Activated CD4-positive, alpha-beta T cell treated with anti-CD3 and anti-CD28 coated beads, Interleukin-2, amount 10 ng/mL, durations not matched to agents 7 days and 5 days (primary cell): ENCODE measurements around the gene CDH15. TPM values are rescaled to one million over a fixed set of nuclear protein-coding genes. Genes with fewer than 3 reads are reported as not detected.

ENCODE experiments used
- CTCF ChIA-PET: fragments of 350-600 bp; sonication (Branson Sonifier 250); formaldehyde crosslinking; loops from one replicate; lab custom pipeline; 2021; ENCODE audit warnings: antibody characterized with exemption; lab: Charles Lee
- POLR2A ChIA-PET: fragments of 350-600 bp; sonication (Branson Sonifier 250); formaldehyde crosslinking; loops from one replicate; lab custom pipeline; 2021; ENCODE audit warnings: antibody characterized with exemption; lab: Charles Lee
- DNase-seq: peaks from one replicate; pipeline ENCODE4 v3.0.0-alpha.2; 2020
- H3K27ac Mint-ChIP-seq: one replicate; pipeline ENCODE4 v1.8.0; 2021; ENCODE audit warnings: mild to moderate bottlenecking, moderate library complexity, mixed read lengths
- H3K27me3 Mint-ChIP-seq: one replicate; pipeline ENCODE4 v1.8.0; 2021; ENCODE audit warnings: mixed read lengths
- H3K36me3 Mint-ChIP-seq: one replicate; pipeline ENCODE4 v1.8.0; 2021; ENCODE audit warnings: low read depth, mixed read lengths
- H3K4me1 Mint-ChIP-seq: one replicate; pipeline ENCODE4 v1.8.0; 2021; ENCODE audit warnings: mixed read lengths
- H3K4me3 Mint-ChIP-seq: one replicate; pipeline ENCODE4 v1.8.0; 2021; ENCODE audit warnings: mild to moderate bottlenecking, moderate library complexity, mixed read lengths
- H3K9me3 Mint-ChIP-seq: one replicate; pipeline ENCODE4 v1.8.0; 2021; ENCODE audit warnings: mixed read lengths
- total RNA-seq, 2 experiments: library from RNA; stranded (reverse); gene quantifications; one replicate each; pipeline ENCODE4 v1.2.3, GENCODE V29; 2021

The CDH15 gene
- total RNA-seq: not detected

- no peaks in the 10 kb centered on the region for H3K9me3 Mint-ChIP-seq
- peak within 1 kb of the TSS; percentile 54 for H3K4me3 Mint-ChIP-seq
- no peaks in the 10 kb centered on the region for H3K36me3 Mint-ChIP-seq
- H3K27me3 Mint-ChIP-seq: peaks cover 3% of the 10 kb centered on the region
- DNase-seq: peak; percentile 93
- POLR2A ChIA-PET: interaction anchor here (0.5 kb wide), 1 partner anchor 65 kb away, joined by 4 read pairs; no protein-coding TSS in a partner anchor
- peak within 1 kb of the TSS; percentile 41 for H3K27ac Mint-ChIP-seq
- CTCF ChIA-PET: interaction anchor here (0.6 to 1.2 kb wide), 2 partner anchors 10 to 819 kb away, joined by 3 read pairs; no protein-coding TSS in a partner anchor
- peaks cover 11% of the 10 kb centered on the region for H3K4me1 Mint-ChIP-seq
These were observed at the start of gene CDH15 for GRCh38 chr16:89171216-89172170. TSS of gene CDH15 (plus strand) at chr16:89171748. CDS start at chr16:89171832, 84 bp downstream.

GRCh38 chr16:89122322-89122851, 49.2 kb upstream of the CDH15 start:
- no peaks in the 10 kb centered on the region for H3K9me3 Mint-ChIP-seq
- DNase-seq: peak; percentile 78
- H3K4me1 Mint-ChIP-seq: peaks cover 38% of the 10 kb centered on the region
- ChIA-PET CTCF (interaction anchor here (1.2 kb wide), 1 partner anchor 24 kb away, joined by 3 read pairs; no protein-coding TSS in a partner anchor), POLR2A (no interaction called here)
- H3K4me3 Mint-ChIP-seq: no peak overlapping the region
- H3K27ac Mint-ChIP-seq: peak overlapping the region; percentile 84
- H3K27me3 Mint-ChIP-seq: no peaks in the 10 kb centered on the region
- peaks cover 59% of the 10 kb centered on the region for H3K36me3 Mint-ChIP-seq

- H3K27me3 Mint-ChIP-seq: no peaks in the 10 kb centered on the region
- H3K9me3 Mint-ChIP-seq: no peaks in the 10 kb centered on the region
- H3K27ac Mint-ChIP-seq: peak overlapping the region; percentile 84
- H3K4me1 Mint-ChIP-seq: peaks cover 38% of the 10 kb centered on the region
- ChIA-PET POLR2A (no interaction called here), CTCF (interaction anchor here (1.2 kb wide), 1 partner anchor 25 kb away, joined by 3 read pairs; no protein-coding TSS in a partner anchor)
- no peak for DNase-seq
- H3K36me3 Mint-ChIP-seq: peaks cover 56% of the 10 kb centered on the region
- H3K4me3 Mint-ChIP-seq: no peak overlapping the region
These were observed 48.3 kb upstream of the CDH15 start for GRCh38 chr16:89123001-89123830.

GRCh38 chr16:89123831-89124100, 47.8 kb upstream of the CDH15 start:
- no peaks in the 10 kb centered on the region for H3K9me3 Mint-ChIP-seq
- H3K27ac Mint-ChIP-seq: peak overlapping the region; percentile 64
- peaks cover 39% of the 10 kb centered on the region for H3K4me1 Mint-ChIP-seq
- DNase-seq: no peak
- H3K27me3 Mint-ChIP-seq: no peaks in the 10 kb centered on the region
- ChIA-PET POLR2A (no interaction called here), CTCF (no interaction called here)
- H3K4me3 Mint-ChIP-seq: no peak overlapping the region
- H3K36me3 Mint-ChIP-seq: peaks cover 57% of the 10 kb centered on the region

- POLR2A ChIA-PET: no interaction called here
- H3K36me3 Mint-ChIP-seq: peaks cover 62% of the 10 kb centered on the region
These were observed 42.2 kb upstream of the CDH15 start for GRCh38 chr16:89129378-89129777.

GRCh38 chr16:89130448-89130847, 41.1 kb upstream of the CDH15 start:
- no peak for DNase-seq
- no peak overlapping the region for H3K27ac Mint-ChIP-seq
- no peak overlapping the region for H3K4me3 Mint-ChIP-seq
- no peaks in the 10 kb centered on the region for H3K27me3 Mint-ChIP-seq
- POLR2A ChIA-PET: no interaction called here
- H3K36me3 Mint-ChIP-seq: peaks cover 59% of the 10 kb centered on the region
- CTCF ChIA-PET: no interaction called here
- H3K9me3 Mint-ChIP-seq: peaks cover 2% of the 10 kb centered on the region
- H3K4me1 Mint-ChIP-seq: peaks cover 14% of the 10 kb centered on the region

More at GRCh38 chr16:89129378-89129777, 42.2 kb upstream of the CDH15 start:
- CTCF ChIA-PET: interaction anchor here (1.1 kb wide), 1 partner anchor 38 kb away, joined by 4 read pairs; no protein-coding TSS in a partner anchor
- no peak overlapping the region for H3K4me3 Mint-ChIP-seq
- H3K9me3 Mint-ChIP-seq: peaks cover 2% of the 10 kb centered on the region
- peaks cover 12% of the 10 kb centered on the region for H3K4me1 Mint-ChIP-seq
- no peaks in the 10 kb centered on the region for H3K27me3 Mint-ChIP-seq
- H3K27ac Mint-ChIP-seq: no peak overlapping the region
- DNase-seq: no peak

GRCh38 chr16:89131783-89132182, 39.8 kb upstream of the CDH15 start:
- H3K27me3 Mint-ChIP-seq: no peaks in the 10 kb centered on the region
- ChIA-PET CTCF (no interaction called here), POLR2A (no interaction called here)
- DNase-seq: no peak
- peaks cover 57% of the 10 kb centered on the region for H3K36me3 Mint-ChIP-seq
- H3K27ac Mint-ChIP-seq: no peak overlapping the region
- H3K4me1 Mint-ChIP-seq: peaks cover 15% of the 10 kb centered on the region
- H3K9me3 Mint-ChIP-seq: peaks cover 2% of the 10 kb centered on the region
- H3K4me3 Mint-ChIP-seq: no peak overlapping the region

GRCh38 chr16:89132194-89133005, 39.1 kb upstream of the CDH15 start:
- H3K9me3 Mint-ChIP-seq: peaks cover 2% of the 10 kb centered on the region
- H3K36me3 Mint-ChIP-seq: peaks cover 57% of the 10 kb centered on the region
- H3K27me3 Mint-ChIP-seq: no peaks in the 10 kb centered on the region
- no peak for DNase-seq
- peaks cover 13% of the 10 kb centered on the region for H3K4me1 Mint-ChIP-seq
- H3K4me3 Mint-ChIP-seq: no peak overlapping the region
- CTCF ChIA-PET: no interaction called here
- H3K27ac Mint-ChIP-seq: no peak overlapping the region
- POLR2A ChIA-PET: no interaction called here

GRCh38 chr16:89133457-89134127, 38.0 kb upstream of the CDH15 start:
- H3K4me1 Mint-ChIP-seq: peaks cover 8% of the 10 kb centered on the region
- ChIA-PET CTCF (no interaction called here), POLR2A (no interaction called here)
- DNase-seq: no peak
- H3K9me3 Mint-ChIP-seq: peaks cover 2% of the 10 kb centered on the region
- H3K4me3 Mint-ChIP-seq: no peak overlapping the region
- H3K36me3 Mint-ChIP-seq: peaks cover 51% of the 10 kb centered on the region
- H3K27me3 Mint-ChIP-seq: no peaks in the 10 kb centered on the region
- no peak overlapping the region for H3K27ac Mint-ChIP-seq

- DNase-seq: no peak
- ChIA-PET CTCF (no interaction called here), POLR2A (no interaction called here)
- H3K27ac Mint-ChIP-seq: no peak overlapping the region
- H3K9me3 Mint-ChIP-seq: peaks cover 2% of the 10 kb centered on the region
- H3K4me1 Mint-ChIP-seq: peaks cover 5% of the 10 kb centered on the region
- no peaks in the 10 kb centered on the region for H3K27me3 Mint-ChIP-seq
- peaks cover 44% of the 10 kb centered on the region for H3K36me3 Mint-ChIP-seq
- no peak overlapping the region for H3K4me3 Mint-ChIP-seq
These were observed 37.3 kb upstream of the CDH15 start for GRCh38 chr16:89134269-89134668.

GRCh38 chr16:89135166-89135565, 36.4 kb upstream of the CDH15 start:
- Mint-ChIP-seq H3K4me1 (peaks cover 5% of the 10 kb centered on the region), H3K27ac (no peak overlapping the region), H3K27me3 (no peaks in the 10 kb centered on the region), H3K4me3 (no peak overlapping the region), H3K36me3 (peaks cover 35% of the 10 kb centered on the region), H3K9me3 (no peaks in the 10 kb centered on the region)
- no peak for DNase-seq
- ChIA-PET POLR2A (no interaction called here), CTCF (interaction anchor here (0.6 kb wide), 1 partner anchor 283 kb away, joined by 3 read pairs; no protein-coding TSS in a partner anchor)
